ENCODE data around the gene CLIP2. TPM values are rescaled to one million over a fixed set of nuclear protein-coding genes. Genes with fewer than 3 reads are reported as not detected.

The CLIP2 gene
- total and polyA plus RNA-seq, 2 of the 4 experiments (the other 2 are of a cell fraction), result 18.1 to 20.7 TPM

- dilution Hi-C loops (cut with HindIII; ENCODE audit: low sequenced_read_pairs, unreplicated experiment), result no loop called here
- Histone ChIP-seq H3K9me1 (ENCODE audit: insufficient read depth, low read length) (no peaks in the 10 kb centered on the region), H3K9me3 (ENCODE audit: control insufficient read depth, insufficient read depth, low read length) (no peaks in the 10 kb centered on the region), H4K5ac (ENCODE audit: low read depth, low read length) (no peak overlapping the region), H3K36me3 (ENCODE audit: control insufficient read depth, insufficient read depth, low read length) (peaks cover 24% of the 10 kb centered on the region), H3K9ac (ENCODE audit: low read depth, low read length) (no peak overlapping the region), H3K4ac (ENCODE audit: low read depth, low read length) (no peak overlapping the region), H2BK5ac (ENCODE audit: low read depth, low read length, poor library complexity, severe bottlenecking) (no peak overlapping the region), H2BK15ac (ENCODE audit: low read depth, low read length) (no peak overlapping the region), H3K4me1 (ENCODE audit: control insufficient read depth, insufficient read depth, low read length) (peaks cover 2% of the 10 kb centered on the region; the same call in 1 of the 2 replicates), H2AK5ac (ENCODE audit: low read depth, low read length) (no peak overlapping the region), H3K79me1 (ENCODE audit: low read depth in 1 of 2, low read length in 2 of 2) (peaks cover 0 to 16% of the 10 kb centered on the region in 2 experiments; a peak in 3 of 4 replicates), H4K20me1 (ENCODE audit: insufficient read depth, low read length) (no peaks in the 10 kb centered on the region; the same call in 1 of the 2 replicates), H2AK9ac (replicated peaks; ENCODE audit: low read depth, low read length, poor library complexity) (no peak overlapping the region), H3K18ac (ENCODE audit: low read depth, low read length) (no peak overlapping the region), H3K14ac (replicated peaks; ENCODE audit: low read depth, low read length) (no peak overlapping the region), H3K4me3 (ENCODE audit: insufficient read depth, low read depth, low read length) (no peak overlapping the region), H2BK120ac (ENCODE audit: low read depth, low read length) (no peak overlapping the region), H3K27me3 (ENCODE audit: control insufficient read depth, insufficient read depth, low read length) (no peaks in the 10 kb centered on the region), H3K27ac (ENCODE audit: insufficient read depth, low read length) (no peak overlapping the region), H3K4me2 (ENCODE audit: low read depth, low read length) (no peak overlapping the region), H3K56ac (ENCODE audit: extremely low read depth, insufficient read depth, low read length) (no peak overlapping the region), H2BK20ac (ENCODE audit: low read depth, low read length) (no peak overlapping the region), H3K23ac (ENCODE audit: low read depth, low read length) (no peak overlapping the region), H2AFZ (replicated peaks; ENCODE audit: low read length, poor library complexity) (no peak overlapping the region), H4K91ac (ENCODE audit: insufficient read depth, low read depth, low read length) (no peak overlapping the region), H4K8ac (ENCODE audit: low read depth in 2 of 2, low read length in 2 of 2) (no peak overlapping the region)
- no CpG with 5 or more reads among the region's 3 CpGs for WGBS, 2 experiments (ENCODE audit: extremely low coverage in 2 of 2, insufficient read length in 1 of 2)
- ChIA-PET POLR2A (ENCODE audit: unreplicated experiment) (no interaction called here), CTCF (no interaction called here)
- BruUV-seq (replicated peaks), result no TSS peak
- DNase-seq (no peak), ATAC-seq (ENCODE audit: low read depth) (no peak)
- in situ Hi-C loops (cut with MboI; ENCODE audit: low sequenced_read_pairs), result loop anchor here (25.0 kb wide), 1 partner anchor 136 kb away; no protein-coding TSS in a partner anchor
- TF ChIP-seq RAD21 (IDR thresholded peaks at IDR 0.05; ENCODE audit: low read length), result no peak
- TF ChIP-seq, protein P1, sequence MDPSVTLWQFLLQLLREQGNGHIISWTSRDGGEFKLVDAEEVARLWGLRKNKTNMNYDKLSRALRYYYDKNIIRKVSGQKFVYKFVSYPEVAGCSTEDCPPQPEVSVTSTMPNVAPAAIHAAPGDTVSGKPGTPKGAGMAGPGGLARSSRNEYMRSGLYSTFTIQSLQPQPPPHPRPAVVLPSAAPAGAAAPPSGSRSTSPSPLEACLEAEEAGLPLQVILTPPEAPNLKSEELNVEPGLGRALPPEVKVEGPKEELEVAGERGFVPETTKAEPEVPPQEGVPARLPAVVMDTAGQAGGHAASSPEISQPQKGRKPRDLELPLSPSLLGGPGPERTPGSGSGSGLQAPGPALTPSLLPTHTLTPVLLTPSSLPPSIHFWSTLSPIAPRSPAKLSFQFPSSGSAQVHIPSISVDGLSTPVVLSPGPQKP (IDR thresholded peaks at IDR 0.05; ENCODE audit: borderline replicate concordance, low read depth, low read length), result no peak
- intact Hi-C loops (cut with micrococcal nuclease), result no loop called here
Observed at GRCh38 chr7:74373536-74373935, 84.3 kb downstream of the CLIP2 start.
